Endothelial cell of umbilical vein (primary cell): ENCODE measurements around the gene FAM222B. TPM values are rescaled to one million over a fixed set of nuclear protein-coding genes. Genes with fewer than 3 reads are reported as not detected.

Source experiments
- BruUV-seq: library from RNA; stranded (reverse); fragments of 400-500 nt; replicated peaks from 2 replicates; lab custom pipeline; 2021; lab: Mats Ljungman, UMichigan
- CTCF ChIA-PET: fragments of 300-600, 350-600 bp; sonication (Branson Sonifier 250); formaldehyde crosslinking; loops from one replicate; lab custom pipeline; 2021; ENCODE audit warnings: antibody characterized with exemption, inconsistent platforms; lab: Charles Lee
- POLR2A ChIA-PET: fragments of 300-600, 350-600 bp; sonication (Branson Sonifier 250); formaldehyde crosslinking; loops from one replicate; lab custom pipeline; 2021; ENCODE audit warnings: antibody characterized with exemption, inconsistent platforms; lab: Charles Lee
- DNase-seq: peaks from one replicate; pipeline ENCODE4 v3.0.0-alpha.2; 2011; ENCODE audit warnings: low read depth, low spot score
- FAIRE-seq: peaks from 2 replicates; lab custom pipeline; 2011; peaks lifted over from hg19 to GRCh38; lab: Jason Lieb, UNC
- H2AFZ ChIP-seq: 2 replicates; pipeline ENCODE4 v1.6.0; 2012; ENCODE audit warnings: low read depth, low read length, control low read depth, inconsistent platforms
- H3K27ac ChIP-seq: 2 replicates; pipeline ENCODE4 v1.5.1; 2011; ENCODE audit warnings: low read depth, mild to moderate bottlenecking, control low read depth, low read length, moderate library complexity; ENCODE audit not compliant: insufficient read depth
- H3K27me3 ChIP-seq, 2 experiments: 2 replicates each; pipeline versions ENCODE4 v1.6.0 to v1.6.1; 2011; ENCODE audit warnings: low read length in 2 of 2, mixed read lengths in 1 of 2; ENCODE audit not compliant: control insufficient read depth in 2 of 2, insufficient read depth in 2 of 2
- H3K36me3 ChIP-seq, 2 experiments: 2 replicates in 1 of 2; 3 replicates in 1 of 2; pipeline ENCODE4 v1.5.1; 2011; ENCODE audit warnings: low read length in 2 of 2, mild to moderate bottlenecking in 1 of 2, moderate library complexity in 1 of 2; ENCODE audit not compliant: control insufficient read depth in 2 of 2, insufficient read depth in 2 of 2; ENCODE audit errors: extremely low read depth in 1 of 2
- H3K4me1 ChIP-seq: 3 replicates; pipeline ENCODE4 v1.5.1; 2011; ENCODE audit warnings: mild to moderate bottlenecking, low read length; ENCODE audit not compliant: control insufficient read depth, insufficient read depth; ENCODE audit errors: extremely low read depth
- H3K4me2 ChIP-seq: 2 replicates; pipeline ENCODE4 v1.6.1; 2011; ENCODE audit warnings: low read length, control low read depth, mixed read lengths; ENCODE audit not compliant: insufficient read depth
- H3K4me3 ChIP-seq, 3 experiments: fragments of 200-600 bp in 1 of 3; sonication (generic), shearing (Covaris generic) in 1 of 3; replicated peaks in 1 of 3; 2 replicates each; pipeline ENCODE4 v1.5.1; 2011 to 2016; ENCODE audit warnings: control low read depth in 3 of 3, low read length in 3 of 3, mild to moderate bottlenecking in 2 of 3, inconsistent platforms in 1 of 3, low read depth in 1 of 3, moderate library complexity in 1 of 3; ENCODE audit not compliant: insufficient read depth in 1 of 3
- H3K79me2 ChIP-seq: 2 replicates; pipeline ENCODE4 v1.6.0; 2012; ENCODE audit warnings: low read length, inconsistent platforms; ENCODE audit not compliant: control insufficient read depth, insufficient read depth
- H3K9ac ChIP-seq: replicated peaks from 2 replicates; pipeline ENCODE3; 2011; ENCODE audit warnings: low read length, control low read depth; ENCODE audit not compliant: insufficient read depth; ENCODE audit errors: extremely low read depth
- H3K9me1 ChIP-seq: replicated peaks from 3 replicates; pipeline ENCODE4 v1.6.0; 2011; ENCODE audit warnings: mild to moderate bottlenecking, low read length; ENCODE audit not compliant: control insufficient read depth, insufficient read depth; ENCODE audit errors: extremely low read depth
- H3K9me3 ChIP-seq: replicated peaks from 2 replicates; pipeline ENCODE4 v1.5.1; 2012; ENCODE audit warnings: low read length, inconsistent platforms; ENCODE audit not compliant: control insufficient read depth, insufficient read depth
- H4K20me1 ChIP-seq: replicated peaks from 2 replicates; pipeline ENCODE3; 2011; ENCODE audit warnings: mild to moderate bottlenecking, low read length; ENCODE audit not compliant: control insufficient read depth, insufficient read depth; ENCODE audit errors: extremely low read depth
- CTCF ChIP-seq, 2 donors: IDR thresholded peaks; 1 replicate in 1 of 2; 2 replicates in 1 of 2; pipeline ENCODE4 v1.5.1; 2011; ENCODE audit warnings: low read length in 2 of 2, mild to moderate bottlenecking in 2 of 2, moderate library complexity in 2 of 2, control low read depth in 1 of 2, inconsistent platforms in 1 of 2, low read depth in 1 of 2; ENCODE audit not compliant: insufficient read depth in 1 of 2; ENCODE audit errors: extremely low read depth in 1 of 2
- EZH2 ChIP-seq: IDR thresholded peaks from 2 replicates; pipeline ENCODE4 v1.6.1; 2012; ENCODE audit warnings: borderline replicate concordance, low read depth, mild to moderate bottlenecking, moderate library complexity, low read length, inconsistent platforms; ENCODE audit not compliant: severe bottlenecking
- FOS ChIP-seq: IDR thresholded peaks from 2 replicates; pipeline ENCODE4 v1.6.1; 2011; ENCODE audit warnings: mild to moderate bottlenecking, low read length, moderate library complexity, borderline replicate concordance; ENCODE audit not compliant: insufficient read depth
- GATA2 ChIP-seq: IDR thresholded peaks from 2 replicates; pipeline ENCODE4 v1.7.0; 2011; ENCODE audit warnings: low read depth, mild to moderate bottlenecking, moderate library complexity, mixed read lengths, low read length; ENCODE audit not compliant: insufficient read length, insufficient read depth
- MAX ChIP-seq: IDR thresholded peaks from 2 replicates; pipeline ENCODE4 v1.6.1; 2011; ENCODE audit not compliant: insufficient read depth, insufficient read length
- POLR2A ChIP-seq: IDR thresholded peaks from 2 replicates; pipeline ENCODE4 v1.6.1; 2012; ENCODE audit warnings: low read depth, mild to moderate bottlenecking, control low read depth, low read length
- POLR2AphosphoS5 ChIP-seq: IDR thresholded peaks from 2 replicates; pipeline ENCODE4 v1.6.1; 2012; ENCODE audit warnings: low read depth, mild to moderate bottlenecking, control low read depth, low read length, moderate library complexity; ENCODE audit not compliant: insufficient read depth
- dilution Hi-C: fragments of 300-500 bp; cut with MboI; formaldehyde crosslinking; loops from one replicate; pipeline ENCODE4 v1.15.0; 2019; ENCODE audit warnings: low sequenced_read_pairs; ENCODE audit not compliant: extremely low pct_ligation_motif_present
- intact Hi-C: fragments of 100-400 bp; cut with micrococcal nuclease; formaldehyde crosslinking; loops from one replicate; pipeline ENCODE4 v1.10.0; 2022
- polyA plus RNA-seq, 4 experiments: library from polyadenylated mRNA; depleted of rRNA in 3 of 4; stranded (reverse) in 3 of 4; unstranded in 1 of 4; fragments of >200 nt; gene quantifications; 2 replicates each; pipeline versions ENCODE4 v1.2.1 to v1.2.3, GENCODE V29; 2011 to 2012; ENCODE audit warnings: missing spikeins in 1 of 4
- total RNA-seq: library from RNA; stranded (reverse); gene quantifications from 2 replicates; pipeline ENCODE4 v1.2.3, GENCODE V29; 2021

Gene FAM222B
- total and polyA plus RNA-seq, 2 donors (not counting 3 experiments of a cell fraction or from before 2014, with no cell fraction given), result 21.1 to 30.6 TPM

GRCh38 chr17:28854457-28855335 lies 12.1 kb upstream of the FAM222B start, which contains the start of gene ERAL1:
TSS of gene ERAL1 (plus strand) at chr17:28855016. CDS start at chr17:28855035, 19 bp downstream.
- Histone ChIP-seq H3K9me1 (no peaks in the 10 kb centered on the region), H3K4me1 (peaks cover 12% of the 10 kb centered on the region), H3K4me3 (peak within 1 kb of the TSS; percentile 21 to 65 (median 43)), H3K9me3 (no peaks in the 10 kb centered on the region), H3K27me3 (no peaks in the 10 kb centered on the region), H2AFZ (peak within 1 kb of the TSS; percentile 85), H3K4me2 (peak within 1 kb of the TSS; percentile 82), H3K36me3 (peaks cover 13% of the 10 kb centered on the region in 2 experiments), H3K79me2 (peaks cover 10% of the 10 kb centered on the region), H3K9ac (peak within 1 kb of the TSS; percentile 64), H4K20me1 (no peaks in the 10 kb centered on the region), H3K27ac (peak within 1 kb of the TSS; percentile 10)
- dilution Hi-C loops (no loop called here), intact Hi-C loops (loop anchor here (2.0 kb wide), 1 partner anchor 46 kb away; no protein-coding TSS in a partner anchor)
- DNase-seq (peak; percentile 92), FAIRE-seq (peak; percentile 91)
- CTCF ChIA-PET, result interaction anchor here (1.1 to 2.1 kb wide), 4 partner anchors 16 to 128 kb away, joined by 3 to 8 read pairs (median 4); no protein-coding TSS in a partner anchor
- TSS peak; percentile 72 for BruUV-seq
- POLR2A ChIA-PET, result no interaction called here
- TF ChIP-seq POLR2AphosphoS5 (peak; percentile 92), FOS (no peak), POLR2A (peak; percentile 94), GATA2 (no peak), EZH2 (no peak), MAX (peak; percentile 31), CTCF (IDR thresholded peaks at IDR 0.05; ENCODE audit: extremely low read depth in 1 of 2, insufficient read depth in 1 of 2, low read depth in 1 of 2, low read length in 2 of 2) (no peak)
